Hepatocyte (in vitro differentiated cells): ENCODE measurements around the gene DUSP10.

Experiments
- CTCF ChIP-seq: fragments of 200-600 bp; sonication (generic); IDR thresholded peaks from 2 replicates; pipeline ENCODE4 v1.5.1; 2016; ENCODE audit warnings: antibody characterized with exemption, mild to moderate bottlenecking; ENCODE audit not compliant: poor library complexity
- EZH2phosphoT487 ChIP-seq: fragments of 200-600 bp; sonication (generic); IDR thresholded peaks from one replicate; pipeline ENCODE4 v1.6.1; 2018; ENCODE audit warnings: antibody characterized with exemption, mild to moderate bottlenecking, low read depth, moderate library complexity; ENCODE audit not compliant: unreplicated experiment, severe bottlenecking

- TF ChIP-seq CTCF, result no peak
- no peak for TF ChIP-seq EZH2phosphoT487
Measured at GRCh38 chr1:221761354-221762002, 19.6 kb upstream of the DUSP10 start.
